ENCODE results near the gene DHX15.

GRCh38 chr4:24583451-24584210 is 723 bp downstream of the DHX15 start:
- no peak for TF ChIP-seq CTCF (IDR thresholded peaks at IDR 0.05)
- TF ChIP-seq EP300 (IDR thresholded peaks at IDR 0.05; ENCODE audit: low read depth), result no peak
